HG02943 (cell line): Measurements from ENCODE around the gene ROBO3.

Experiments used
- ATAC-seq: cut with Tn5 transposase; IDR thresholded peaks from one replicate; pipeline ENCODE4 v1.9.1; 2021; ENCODE audit warnings: mild to moderate bottlenecking, low read depth, moderate library complexity; ENCODE audit not compliant: unreplicated experiment

The ROBO3 gene

GRCh38 chr11:124891373-124891861, 26.2 kb downstream of the ROBO3 start:
- ATAC-seq = no peak

- no peak for ATAC-seq
These were observed 26.9 kb downstream of the ROBO3 start for GRCh38 chr11:124892146-124892545.

- ATAC-seq = no peak
These were observed 27.7 kb downstream of the ROBO3 start for GRCh38 chr11:124892750-124893454.

DNA sequence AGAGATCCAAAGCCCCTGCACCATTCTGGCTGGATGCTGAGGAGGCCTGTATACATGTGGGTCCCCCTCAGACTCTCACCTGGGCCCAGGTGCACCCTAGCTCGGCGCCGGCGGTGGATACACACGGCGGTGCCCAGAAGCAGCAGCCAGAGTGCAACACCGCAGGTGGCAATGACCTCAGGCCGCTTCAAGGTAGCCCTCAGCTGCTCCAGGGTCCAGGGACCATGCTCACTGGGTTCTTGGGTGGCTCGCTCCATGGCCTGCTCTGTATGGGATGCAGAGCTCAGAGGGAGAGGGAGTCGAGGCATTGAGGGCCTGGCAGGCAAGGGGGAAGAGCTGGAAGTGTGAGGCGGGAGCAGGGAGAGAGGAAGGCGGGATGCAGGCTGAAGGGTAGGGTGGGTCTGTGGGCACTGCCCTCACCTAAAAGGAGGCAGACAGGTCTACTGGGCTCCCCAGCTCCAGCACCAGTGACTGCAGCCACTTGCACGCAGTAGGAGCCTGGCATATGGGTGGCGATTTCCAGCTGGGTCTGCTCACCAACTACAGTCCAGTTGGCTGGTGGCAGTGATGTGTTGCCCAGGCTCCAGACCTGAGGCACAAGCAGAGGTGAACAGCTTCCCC, 28.7 kb downstream of the ROBO3 start:
- no peak for ATAC-seq

GRCh38 chr11:124894606-124895430, 29.6 kb downstream of the ROBO3 start:
- ATAC-seq = no peak

- ATAC-seq = no peak
These were observed 30.3 kb downstream of the ROBO3 start for GRCh38 chr11:124895471-124895971.

- ATAC-seq = no peak
These were observed 31.0 kb downstream of the ROBO3 start for GRCh38 chr11:124896071-124896750.

GRCh38 chr11:124896821-124897391, 31.7 kb downstream of the ROBO3 start:
- ATAC-seq = no peak

GRCh38 chr11:124897674-124898262, 32.5 kb downstream of the ROBO3 start, which contains the start of gene ROBO4:
ROBO4 (minus strand) TSS chr11:124897865; CDS start chr11:124897795, 70 bp downstream.
- no peak for ATAC-seq

- no peak for ATAC-seq
These were observed 33.0 kb downstream of the ROBO3 start for GRCh38 chr11:124898263-124898680.

DNA sequence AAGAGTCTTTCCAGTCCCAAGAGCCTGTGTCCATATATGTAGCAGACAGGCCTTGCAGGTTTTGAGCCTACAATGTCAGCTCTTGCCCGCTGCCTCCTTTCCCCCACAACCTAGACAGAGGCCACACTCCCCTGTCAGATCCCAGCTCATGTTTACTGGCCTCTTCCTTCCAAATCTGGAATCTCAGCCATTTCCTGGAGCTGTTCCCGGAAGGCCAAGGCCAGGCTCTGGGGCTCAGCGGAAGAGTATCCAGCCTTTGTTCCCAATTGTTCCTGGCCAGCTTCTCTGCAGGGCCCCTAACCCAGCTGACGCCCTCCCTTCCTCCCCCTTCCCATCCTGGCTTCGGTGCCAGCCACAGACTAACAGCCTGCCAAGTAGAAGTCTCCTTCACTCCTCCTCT, 33.5 kb downstream of the ROBO3 start:
- no peak for ATAC-seq

- ATAC-seq = no peak
These were observed 34.3 kb downstream of the ROBO3 start for GRCh38 chr11:124899383-124900145.

GRCh38 chr11:124900464-124900863, 35.2 kb downstream of the ROBO3 start:
- ATAC-seq = no peak

DNA sequence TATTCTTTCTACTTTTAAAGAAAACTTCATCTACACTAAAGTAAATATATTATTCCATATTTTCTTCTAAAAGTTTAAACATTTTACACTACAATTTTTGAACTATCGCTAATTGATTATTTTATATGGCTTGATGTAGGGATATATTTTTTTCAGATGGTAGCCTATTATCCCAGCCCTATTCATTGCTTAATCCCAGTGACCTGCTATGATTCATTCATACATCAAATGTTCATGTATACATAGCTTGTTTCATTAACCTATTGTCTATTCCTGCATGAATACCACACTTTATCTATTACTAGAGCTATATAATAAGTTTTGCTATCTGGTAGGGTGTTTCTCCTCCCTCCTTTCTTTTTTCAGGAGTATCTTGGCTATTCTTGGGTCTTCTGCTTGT, 37.4 kb downstream of the ROBO3 start:
- no peak for ATAC-seq

GRCh38 chr11:124915541-124916369, 50.5 kb downstream of the ROBO3 start:
- ATAC-seq = no peak

GRCh38 chr11:124916370-124916710, 51.1 kb downstream of the ROBO3 start:
- no peak for ATAC-seq

- no peak for ATAC-seq
These were observed 51.9 kb downstream of the ROBO3 start for GRCh38 chr11:124917115-124917637.

DNA sequence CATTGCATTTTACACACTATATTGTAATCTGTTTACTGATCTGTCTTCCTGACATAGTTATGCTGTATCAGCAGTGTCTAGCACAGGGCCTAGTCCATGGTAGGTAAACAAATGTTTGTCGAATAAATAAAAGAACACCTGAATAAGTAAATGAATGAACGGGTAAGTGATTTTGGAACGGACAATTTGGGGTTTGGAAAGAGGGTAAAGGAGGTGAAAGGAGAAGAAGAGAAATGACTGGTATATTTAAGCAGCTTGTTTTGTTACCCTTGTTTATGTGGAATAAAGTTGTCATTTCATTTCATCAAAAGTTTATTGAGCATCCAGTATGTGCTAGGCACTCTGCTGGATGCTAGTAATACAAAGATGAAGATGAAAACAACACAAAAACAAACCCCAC, 53.7 kb downstream of the ROBO3 start, which contains the start of gene HEPN1:
TSS of gene HEPN1 (plus strand) at position 301 of the 400 bp plus-strand sequence.
- ATAC-seq = no peak
